Stimulated activated CD4-positive, alpha-beta T cell treated with anti-CD3 and anti-CD28 coated beads, Interleukin-1b, Interleukin-23, amount 100 ng/mL, for 4 hours (primary cell): ENCODE results near the gene PRELID1.
"Not testable (repeated sequence)": the region's sequence is repeated elsewhere in the genome, so short reads cannot be mapped to it uniquely, and the experiment has no call there.

Experiments used
- DNase-seq, 2 donors: peaks; one replicate each; pipeline ENCODE4 v3.0.0-alpha.2; 2020; ENCODE audit warnings: low read depth in 2 of 2

The PRELID1 gene

DNA sequence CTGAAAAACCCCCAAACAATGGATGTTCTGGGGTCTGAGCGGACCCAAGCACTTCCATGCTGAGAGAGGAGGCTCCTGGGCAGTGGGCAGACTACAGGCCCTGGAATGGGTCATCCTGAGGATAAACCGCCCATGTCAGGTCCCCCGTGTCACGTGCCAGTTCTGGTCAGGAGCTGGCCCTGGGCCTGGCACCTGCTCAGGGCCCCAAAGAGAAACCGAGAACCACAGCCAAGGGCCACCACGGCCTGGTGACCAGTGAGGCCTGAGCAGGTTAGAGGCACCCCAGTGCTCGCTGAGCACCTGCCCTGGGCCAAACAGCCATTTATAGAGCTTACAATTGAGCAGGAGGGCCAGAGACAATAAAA lies 32.1 kb downstream of the PRELID1 start:
- no peak for DNase-seq

GRCh38 chr5:177336112-177336511 lies 32.5 kb downstream of the PRELID1 start:
- DNase-seq, result no peak

- no peak for DNase-seq
These were observed 33.2 kb downstream of the PRELID1 start for GRCh38 chr5:177336603-177337494.

- no peak for DNase-seq
These were observed 34.9 kb downstream of the PRELID1 start for GRCh38 chr5:177338251-177339106.

GRCh38 chr5:177339107-177339638 lies 35.6 kb downstream of the PRELID1 start:
- no peak for DNase-seq

- DNase-seq, result not testable (repeated sequence)
These were observed 39.4 kb downstream of the PRELID1 start for GRCh38 chr5:177343000-177343399.

DNA sequence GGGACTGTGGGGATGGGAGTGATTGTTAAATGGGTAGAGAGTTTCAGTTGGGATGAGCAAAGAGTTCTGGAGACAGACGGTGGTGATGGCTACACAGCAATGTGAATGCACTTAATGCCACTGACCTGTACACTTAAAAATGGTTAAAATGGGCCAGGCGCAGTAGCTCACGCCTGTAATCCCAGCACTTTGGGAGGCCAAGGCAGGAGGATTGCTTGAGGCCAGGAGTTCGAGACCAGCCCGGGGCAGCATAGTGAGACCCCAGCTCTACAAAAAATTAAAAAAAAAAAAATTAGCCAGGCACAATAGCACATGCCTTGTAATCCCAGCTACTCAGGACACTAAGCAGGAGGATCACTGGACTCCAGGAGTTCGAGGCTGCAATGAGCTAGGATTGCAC lies 40.2 kb downstream of the PRELID1 start:
- DNase-seq, result no peak

DNA sequence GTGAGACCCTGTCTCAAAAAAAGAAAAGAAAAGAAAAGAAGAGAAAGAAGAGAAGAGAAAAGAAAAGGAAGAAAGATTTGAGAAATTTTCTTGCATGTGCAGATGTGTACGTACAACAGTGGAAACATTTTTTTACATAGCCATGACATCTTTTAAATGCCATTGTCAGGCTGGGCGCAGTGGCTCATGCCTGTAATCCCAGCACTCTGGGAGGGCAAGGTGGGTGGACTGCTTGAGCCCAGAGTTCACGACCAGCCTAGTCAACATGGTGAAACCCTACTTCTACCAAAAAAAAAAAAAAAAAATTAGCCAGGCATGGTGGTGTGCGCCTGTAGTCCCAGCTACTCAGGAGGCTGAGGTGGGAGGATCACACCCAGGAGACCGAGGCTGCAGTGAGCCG lies 41.3 kb downstream of the PRELID1 start:
- DNase-seq, result no peak

DNA sequence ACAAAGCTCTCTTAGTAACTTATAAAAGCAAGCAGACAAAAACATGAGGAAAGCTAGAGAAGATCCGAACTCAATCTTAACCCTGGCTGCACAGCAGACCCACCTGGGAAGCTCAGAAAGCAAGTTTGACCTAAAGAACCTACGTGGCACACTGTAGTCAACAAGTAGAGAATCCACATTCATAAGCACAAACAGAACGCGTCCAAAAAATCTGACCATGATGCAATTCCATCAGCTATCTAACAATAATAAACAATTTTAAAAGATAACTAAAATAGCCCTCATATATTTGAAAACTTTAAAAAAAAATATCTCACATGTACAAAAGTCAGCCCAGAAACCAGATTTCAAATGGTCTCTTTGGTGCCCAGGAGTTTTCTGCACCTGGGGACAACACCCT lies 43.2 kb downstream of the PRELID1 start:
- no peak for DNase-seq

GRCh38 chr5:177347699-177348098 lies 44.1 kb downstream of the PRELID1 start:
- DNase-seq, result no peak

DNA sequence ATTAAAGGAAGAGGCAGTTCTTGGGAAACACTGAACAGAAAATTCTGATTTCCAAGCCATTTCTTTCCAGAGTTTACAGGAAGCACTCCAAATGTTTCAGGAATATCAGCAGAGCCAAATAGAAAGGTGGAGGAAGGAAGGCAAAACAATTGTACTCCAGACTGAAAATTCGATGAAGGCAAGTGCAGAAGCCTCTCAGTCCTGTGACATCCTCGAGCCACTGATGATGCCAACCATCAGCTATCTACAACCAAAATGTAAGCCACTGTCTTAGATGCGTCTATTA lies 45.7 kb downstream of the PRELID1 start:
- DNase-seq, result no peak

DNA sequence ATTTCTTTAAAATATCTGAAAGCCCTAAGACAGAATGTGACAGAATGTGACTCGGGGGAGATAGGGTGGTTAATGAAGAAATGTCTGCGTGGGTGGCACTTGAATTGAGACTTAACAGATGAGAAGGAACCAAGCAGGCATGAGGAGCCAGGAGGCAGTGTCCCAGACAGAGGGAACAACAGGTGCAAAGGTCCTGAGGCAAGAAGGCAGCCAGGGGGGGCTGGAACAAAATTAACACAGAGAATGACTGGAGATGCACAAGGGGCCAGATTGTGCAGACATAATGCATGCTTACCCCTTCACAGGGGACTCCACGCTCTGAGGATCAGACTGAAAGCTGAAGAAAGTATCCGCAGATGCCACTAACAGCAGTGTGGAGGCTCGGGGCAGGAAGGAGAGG lies 46.2 kb downstream of the PRELID1 start:
- no peak for DNase-seq

GRCh38 chr5:177350776-177351391 lies 47.3 kb downstream of the PRELID1 start:
- DNase-seq, result no peak

DNA sequence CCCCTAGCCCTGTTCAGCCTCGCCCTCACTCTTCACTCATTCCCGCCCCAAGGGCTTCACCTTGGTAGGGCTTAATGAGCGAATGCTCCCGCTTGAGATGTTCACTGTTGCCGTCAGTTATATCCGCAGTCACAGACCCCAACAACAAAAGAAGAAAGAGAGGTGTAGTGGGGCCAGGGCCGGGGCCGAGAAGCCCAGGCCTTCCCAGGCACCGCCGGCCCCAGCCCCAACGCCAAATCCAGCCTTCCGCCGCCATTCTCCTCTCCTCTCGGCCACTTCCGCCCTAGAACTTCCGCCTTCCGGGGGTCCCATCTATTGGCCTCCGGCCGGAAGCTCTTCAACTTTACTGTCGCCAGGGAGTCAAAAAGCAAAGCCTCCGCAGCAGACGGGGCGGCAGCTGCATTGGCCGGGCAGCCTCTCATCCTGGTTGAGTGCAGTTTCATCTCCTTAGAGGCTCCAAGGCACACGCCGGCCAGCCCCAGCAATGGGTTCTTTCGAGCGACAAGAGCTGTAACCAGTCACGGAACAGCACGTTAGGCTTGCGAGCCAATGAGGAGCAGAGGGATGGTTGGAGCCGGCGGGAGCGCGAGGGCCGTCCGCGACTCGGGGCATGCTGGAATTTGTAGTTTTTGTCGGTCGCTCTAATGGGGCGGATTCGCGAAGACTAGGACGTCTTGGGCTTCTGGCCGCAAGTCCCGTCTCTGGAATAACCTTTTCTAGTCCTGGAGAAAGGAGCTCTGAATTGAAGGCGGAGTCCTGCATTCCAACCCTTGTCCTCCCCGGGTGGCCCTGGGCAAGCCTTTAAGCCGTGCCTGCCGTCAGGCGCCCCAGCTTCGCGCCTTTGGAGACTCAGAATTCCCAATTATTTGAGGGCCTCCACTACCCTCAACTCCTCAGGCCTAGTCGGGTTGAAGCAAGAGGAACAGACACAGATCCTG lies 48.1 kb downstream of the PRELID1 start, which contains the start of gene LMAN2:
Gene LMAN2 (minus strand): TSS at position 277 of the 938 bp plus-strand sequence. CDS start 21 bp downstream, at position 256.
- peak; percentile 72 to 78 for DNase-seq

DNA sequence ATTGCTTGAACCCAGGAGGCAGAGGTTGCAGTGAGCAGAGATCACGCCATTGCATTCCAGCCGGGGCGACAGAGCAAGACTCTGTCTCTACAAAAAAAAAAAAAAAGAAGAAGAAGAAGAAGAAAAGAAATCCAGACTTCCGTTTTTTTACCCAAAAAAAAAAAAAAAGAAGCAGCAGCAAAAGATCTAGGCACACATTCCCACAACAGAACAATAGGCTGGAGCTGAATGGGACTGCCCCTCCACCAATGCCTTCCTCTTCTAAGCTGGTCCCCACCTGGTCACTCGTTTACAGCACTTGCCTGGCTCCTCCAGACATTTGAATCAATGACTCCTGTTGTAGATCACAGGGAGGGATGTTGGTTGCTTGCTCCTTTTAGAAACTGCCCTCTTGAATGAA lies 49.5 kb downstream of the PRELID1 start:
- no peak for DNase-seq

- no peak for DNase-seq
These were observed 50.7 kb downstream of the PRELID1 start for GRCh38 chr5:177354256-177354655.

DNA sequence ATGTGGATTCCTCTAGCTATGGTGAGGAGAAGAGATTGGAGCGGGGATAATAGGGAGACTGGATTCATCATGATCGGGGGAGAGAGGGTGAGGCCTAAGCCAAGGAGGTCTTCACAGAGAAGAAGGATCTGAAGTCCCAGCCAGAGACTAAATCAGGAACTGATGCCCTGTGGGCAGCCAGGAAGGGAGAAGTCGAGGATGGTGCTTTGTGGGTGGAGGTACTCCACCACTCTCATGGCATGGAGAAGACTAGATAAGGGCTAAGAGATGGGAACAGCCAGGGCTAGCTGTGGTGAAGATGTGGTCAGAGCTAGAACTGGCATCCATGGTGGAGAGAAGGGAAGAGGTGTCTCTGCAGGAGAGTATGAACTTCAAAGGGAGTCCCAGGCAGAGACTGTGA lies 51.1 kb downstream of the PRELID1 start:
- no peak for DNase-seq

- DNase-seq, result no peak
These were observed 51.7 kb downstream of the PRELID1 start for GRCh38 chr5:177355162-177355867.

DNA sequence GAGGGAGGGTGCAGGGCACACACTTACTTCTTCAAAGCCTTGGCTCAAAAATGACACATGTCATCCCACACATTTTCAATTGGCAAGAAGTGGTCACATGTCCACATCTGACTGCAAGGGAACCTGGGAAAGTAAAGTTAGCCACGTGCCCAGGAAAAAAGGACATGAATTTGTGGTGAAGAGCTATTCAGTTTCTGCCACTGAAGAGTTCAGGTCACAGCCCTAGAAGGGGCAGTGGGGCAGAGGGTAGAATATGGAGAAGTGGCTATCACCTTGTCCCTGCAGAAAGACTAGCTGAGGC lies 52.2 kb downstream of the PRELID1 start:
- no peak for DNase-seq
